K562 (cell line): ENCODE measurements around the gene PLAAT4. TPM values are rescaled to one million over a fixed set of nuclear protein-coding genes. Genes with fewer than 3 reads are reported as not detected.

Experiments used
- BDP1 ChIP-seq: IDR thresholded peaks from 3 replicates; pipeline ENCODE4 v1.6.1; 2011; ENCODE audit not compliant: insufficient read length, insufficient read depth
- KLF16 ChIP-seq: IDR thresholded peaks from 2 replicates; pipeline ENCODE4 v1.6.1; 2016; ENCODE audit warnings: antibody characterized with exemption
- MED1 ChIP-seq: sonication (generic); formaldehyde crosslinking; IDR thresholded peaks from 2 replicates; pipeline ENCODE4 v1.8.1; 2023; ENCODE audit warnings: missing genetic modification reagents, borderline replicate concordance
- PHF21A ChIP-seq: fragments of 450-650 bp; IDR thresholded peaks from 2 replicates; pipeline ENCODE4 v1.6.1; 2017; ENCODE audit warnings: low read depth, borderline replicate concordance
- RCOR1 ChIP-seq, 2 experiments: IDR thresholded peaks; 2 replicates each; pipeline ENCODE4 v1.6.1; 2012; ENCODE audit warnings: low read depth in 2 of 2, low read length in 2 of 2, borderline replicate concordance in 1 of 2, improper control_type of control experiment in 1 of 2
- ZNF436 ChIP-seq: fragments of 250-450, 450-650 bp; sonication (Bioruptor Pico); formaldehyde crosslinking; IDR thresholded peaks from 2 replicates; pipeline ENCODE4 v1.7.0; 2020; ENCODE audit warnings: mild to moderate bottlenecking
- polyA plus RNA-seq, 8 experiments: library from polyadenylated mRNA; depleted of rRNA in 4 of 8; stranded (reverse) in 5 of 8; unstranded in 3 of 8; fragments of >200 nt; fragmentation: Nextera tagmentation in 2 of 8; fragmentation: Illumina TruSeq in 1 of 8; extraction: Ambion mirVana in 2 of 8; extraction: Trizol in 1 of 8; gene quantifications; 2 replicates each; pipeline versions ENCODE4 v1.2.1 to v1.2.3, GENCODE V29; 2011 to 2014; ENCODE audit warnings: inconsistent platforms in 1 of 8, missing spikeins in 1 of 8
- total RNA-seq, 7 experiments: library from RNA; depleted of rRNA in 6 of 7; stranded (reverse); fragments of >200 nt in 6 of 7; fragmentation: Illumina TruSeq in 2 of 7; extraction: Trizol in 2 of 7; gene quantifications; 2 replicates each; pipeline versions ENCODE4 v1.2.1 to v1.2.3, GENCODE V29; 2011 to 2021; ENCODE audit warnings: low replicate concordance in 1 of 7
- TF ChIP-seq, protein P1 (sequence below): fragments of 450-650 bp; IDR thresholded peaks from 2 replicates; pipeline ENCODE4 v1.6.1; 2016; ENCODE audit warnings: antibody characterized with exemption

The PLAAT4 gene
- total and polyA plus RNA-seq, 9 of the 15 experiments (the other 6 are each of a cell fraction or from before 2014, with no cell fraction given): 0.54 to 3.0 (median 1.3) TPM; not detected in 1

DNA sequence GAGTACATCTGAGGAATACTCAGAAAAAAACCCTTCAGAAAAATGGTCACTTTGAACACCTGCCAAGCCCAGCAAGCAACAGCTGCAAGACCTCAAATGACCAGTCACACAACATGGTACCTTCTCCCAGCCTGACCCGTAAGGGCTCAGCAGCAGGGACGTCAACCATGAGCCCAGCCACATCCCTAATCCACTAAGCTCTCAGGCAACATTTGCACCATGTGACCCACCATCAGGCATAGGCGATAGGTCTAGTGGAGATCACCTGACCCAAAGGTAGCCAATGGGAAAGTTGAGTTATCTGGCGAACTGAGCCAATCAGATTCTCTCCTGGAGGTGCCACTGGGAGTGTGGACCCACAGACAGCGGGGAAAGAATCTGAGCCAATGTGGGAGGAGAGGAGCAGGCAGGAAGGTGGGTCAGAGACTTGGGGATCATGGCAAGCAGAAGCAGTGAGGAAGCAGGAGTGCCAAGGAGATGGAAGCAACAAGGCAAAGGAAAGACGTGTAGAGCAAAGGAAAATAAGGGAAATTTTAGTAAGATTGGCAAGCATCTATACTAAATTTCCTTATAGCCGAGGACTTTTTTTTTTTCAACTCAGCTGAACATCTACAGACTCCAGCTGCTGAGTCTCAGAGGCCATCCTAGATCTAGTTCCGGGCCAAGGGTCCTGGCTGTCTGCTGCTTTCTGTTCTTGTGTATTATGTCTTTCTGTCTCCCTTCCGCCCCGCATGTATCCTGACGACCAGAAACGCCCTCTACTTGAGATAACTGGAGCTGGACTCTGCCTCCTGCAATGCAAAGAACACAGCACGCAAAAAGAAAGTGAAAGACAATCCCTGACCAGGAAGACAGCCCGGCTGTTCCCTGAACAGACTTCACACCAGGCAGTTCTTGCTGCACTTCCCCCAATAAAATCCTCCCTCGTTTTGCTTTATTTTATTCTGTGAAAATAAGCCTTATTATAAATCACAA, 37.6 kb downstream of the PLAAT4 start (continued):
- no peak for TF ChIP-seq PHF21A
- TF ChIP-seq KLF16: no peak
- TF ChIP-seq, protein P1, sequence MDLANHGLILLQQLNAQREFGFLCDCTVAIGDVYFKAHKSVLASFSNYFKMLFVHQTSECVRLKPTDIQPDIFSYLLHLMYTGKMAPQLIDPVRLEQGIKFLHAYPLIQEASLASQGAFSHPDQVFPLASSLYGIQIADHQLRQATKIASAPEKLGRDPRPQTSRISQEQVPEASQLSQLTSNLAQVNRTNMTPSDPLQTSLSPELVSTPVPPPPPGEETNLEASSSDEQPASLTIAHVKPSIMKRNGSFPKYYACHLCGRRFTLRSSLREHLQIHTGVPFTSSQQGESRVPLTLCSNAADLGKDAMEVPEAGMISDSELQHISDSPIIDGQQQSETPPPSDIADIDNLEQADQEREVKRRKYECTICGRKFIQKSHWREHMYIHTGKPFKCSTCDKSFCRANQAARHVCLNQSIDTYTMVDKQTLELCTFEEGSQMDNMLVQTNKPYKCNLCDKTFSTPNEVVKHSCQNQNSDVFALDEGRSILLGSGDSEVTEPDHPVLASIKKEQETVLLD: no peak
- TF ChIP-seq RCOR1 (IDR thresholded peaks at IDR 0.05; ENCODE audit: borderline replicate concordance in 1 of 2, low read depth in 2 of 2, low read length in 2 of 2): peak in 1 of 2 experiments; percentile 72; a peak in 1 of 4 replicates
- no peak for TF ChIP-seq BDP1
- no peak for TF ChIP-seq MED1 (CRISPR knock-in tag)
- TF ChIP-seq ZNF436: no peak
- TF ChIP-seq, all 486 proteins: peak for 112
